C4-2B (cell line): ENCODE results near the gene GHSR.

Experiments used
- CTCF ChIP-seq: fragments of 450-650 bp; conservative IDR thresholded peaks from 2 replicates; pipeline ENCODE4 v1.5.1; 2017; ENCODE audit warnings: mild to moderate bottlenecking
- ZFX ChIP-seq: fragments of 450-650 bp; IDR thresholded peaks from 2 replicates; pipeline ENCODE4 v1.6.1; 2017

- TF ChIP-seq CTCF (no peak), ZFX (no peak)
These were observed 3.4 kb downstream of the GHSR start for GRCh38 chr3:172444821-172445220.
